NCI-H1105 treated with DMSO at 0.1 percent for 48 hours (cell line): ENCODE measurements around the gene SMTNL1.

Source experiments
- DNase-seq: peaks from one replicate; lab custom pipeline; 2025; lab: John Stamatoyannopoulos, UW

Gene SMTNL1

GRCh38 chr11:57536947-57537619 is at the start of gene SMTNL1:
Gene SMTNL1, plus strand, starts transcription at chr11:57537595. Its CDS starts 5,048 bp downstream, at chr11:57542643.
- no peak for DNase-seq

GRCh38 chr11:57487920-57488659 is 49.3 kb upstream of the SMTNL1 start:
- DNase-seq: no peak

- no peak for DNase-seq
Observed at GRCh38 chr11:57490456-57491248, 46.7 kb upstream of the SMTNL1 start.

GRCh38 chr11:57491371-57492061 is 45.9 kb upstream of the SMTNL1 start:
- peak; percentile 5 for DNase-seq

- DNase-seq: peak; percentile 69
Observed at GRCh38 chr11:57493507-57494503, 43.6 kb upstream of the SMTNL1 start.

GRCh38 chr11:57496109-57496820 is 41.1 kb upstream of the SMTNL1 start:
- no peak for DNase-seq

- no peak for DNase-seq
Observed at GRCh38 chr11:57497303-57498247, 39.8 kb upstream of the SMTNL1 start.

GRCh38 chr11:57498540-57498939 is 38.9 kb upstream of the SMTNL1 start:
- DNase-seq: no peak

GRCh38 chr11:57499413-57499982 is 37.9 kb upstream of the SMTNL1 start:
- peak; percentile 91 for DNase-seq

GRCh38 chr11:57499983-57500461 is 37.4 kb upstream of the SMTNL1 start:
- DNase-seq: no peak

GRCh38 chr11:57500515-57500914 is 36.9 kb upstream of the SMTNL1 start:
- DNase-seq: no peak

- DNase-seq: no peak
Observed at GRCh38 chr11:57500926-57501325, 36.5 kb upstream of the SMTNL1 start.

GRCh38 chr11:57501953-57502352 is 35.4 kb upstream of the SMTNL1 start:
- DNase-seq: no peak

- DNase-seq: no peak
Observed at GRCh38 chr11:57502376-57502775, 35.0 kb upstream of the SMTNL1 start.

GRCh38 chr11:57502870-57503269 is 34.5 kb upstream of the SMTNL1 start:
- no peak for DNase-seq

- no peak for DNase-seq
Observed at GRCh38 chr11:57504511-57504910, 32.9 kb upstream of the SMTNL1 start.

GRCh38 chr11:57506522-57506921 is 30.9 kb upstream of the SMTNL1 start:
- DNase-seq: no peak

- DNase-seq: no peak
Observed at GRCh38 chr11:57508341-57509170, 28.8 kb upstream of the SMTNL1 start.
